ENCODE data around the gene PTPRCAP.

GRCh38 chr11:67453816-67454732, 16.6 kb upstream of the PTPRCAP start:
- no peak for TF ChIP-seq CTCF (optimal IDR thresholded peaks at IDR 0.05 in 1 of 3, IDR thresholded peaks at IDR 0.05 in 1 of 3, conservative IDR thresholded peaks at IDR 0.05 in 1 of 3; ENCODE audit: extremely low read depth in 1 of 3, insufficient read depth in 2 of 3, low read length in 3 of 3)
- TF ChIP-seq EZH2 (IDR thresholded peaks at IDR 0.05; ENCODE audit: low read length): no peak

All from keratinocyte (primary cell).